Memory B cell (primary cell): ENCODE data around the gene RNF133.

Source experiments
- ATAC-seq: fragments of 150-1000 bp; cut with Tn5 transposase; 2 replicates; pipeline ENCODE4 v1.10.0; 2021; ENCODE audit warnings: low read depth, mild to moderate bottlenecking, moderate library complexity
- DNase-seq, 2 donors: peaks; one replicate each; pipeline ENCODE4 v3.0.0; 2022; ENCODE audit warnings: low spot score in 2 of 2
- H3K27ac Mint-ChIP-seq: one replicate; pipeline ENCODE4 v1.8.0; 2022; ENCODE audit warnings: mild to moderate bottlenecking, moderate library complexity, mixed read lengths
- H3K27me3 Mint-ChIP-seq: one replicate; pipeline ENCODE4 v1.8.0; 2022; ENCODE audit warnings: mixed read lengths
- H3K36me3 Mint-ChIP-seq: one replicate; pipeline ENCODE4 v1.8.0; 2022; ENCODE audit warnings: mild to moderate bottlenecking, mixed read lengths
- H3K4me1 Mint-ChIP-seq: one replicate; pipeline ENCODE4 v1.8.0; 2022; ENCODE audit warnings: mixed read lengths
- H3K4me3 Mint-ChIP-seq: one replicate; pipeline ENCODE4 v1.8.0; 2022; ENCODE audit warnings: mild to moderate bottlenecking, moderate library complexity, mixed read lengths
- H3K9me3 Mint-ChIP-seq: one replicate; pipeline ENCODE4 v1.8.0; 2022; ENCODE audit warnings: mixed read lengths

RNF133 gene

GRCh38 chr7:122699017-122699416 lies at the start of gene RNF133:
RNF133 (minus strand) TSS chr7:122699117; CDS start chr7:122698918, 199 bp downstream.
- Mint-ChIP-seq H3K27me3 (peaks cover under 1% of the 10 kb centered on the region), H3K4me3 (no peak within 1 kb of the TSS), H3K27ac (no peak within 1 kb of the TSS), H3K36me3 (no peaks in the 10 kb centered on the region), H3K9me3 (peaks cover 12% of the 10 kb centered on the region), H3K4me1 (no peaks in the 10 kb centered on the region)
- ATAC-seq = no peak
- no peak for DNase-seq

- ATAC-seq (no peak), DNase-seq (no peak)
- Mint-ChIP-seq H3K27ac (no peak overlapping the region), H3K4me1 (no peaks in the 10 kb centered on the region), H3K4me3 (no peak overlapping the region), H3K36me3 (no peaks in the 10 kb centered on the region), H3K27me3 (no peaks in the 10 kb centered on the region), H3K9me3 (no peaks in the 10 kb centered on the region)
These were observed 49.3 kb upstream of the RNF133 start for GRCh38 chr7:122748195-122748594.

- no peak for DNase-seq
- Mint-ChIP-seq H3K9me3 (no peaks in the 10 kb centered on the region), H3K4me1 (no peaks in the 10 kb centered on the region), H3K4me3 (no peak overlapping the region), H3K27ac (no peak overlapping the region), H3K36me3 (no peaks in the 10 kb centered on the region), H3K27me3 (no peaks in the 10 kb centered on the region)
- ATAC-seq = no peak
These were observed 48.0 kb upstream of the RNF133 start for GRCh38 chr7:122746948-122747347.

GRCh38 chr7:122743211-122743610 lies 44.3 kb upstream of the RNF133 start:
- Mint-ChIP-seq H3K4me1 (no peaks in the 10 kb centered on the region), H3K36me3 (no peaks in the 10 kb centered on the region), H3K4me3 (no peak overlapping the region), H3K27ac (no peak overlapping the region), H3K27me3 (no peaks in the 10 kb centered on the region), H3K9me3 (no peaks in the 10 kb centered on the region)
- ATAC-seq = no peak
- no peak for DNase-seq

- ATAC-seq (no peak), DNase-seq (no peak)
- H3K9me3 Mint-ChIP-seq = no peaks in the 10 kb centered on the region
- no peaks in the 10 kb centered on the region for H3K4me1 Mint-ChIP-seq
- no peaks in the 10 kb centered on the region for H3K27me3 Mint-ChIP-seq
- no peak overlapping the region for H3K4me3 Mint-ChIP-seq
- no peaks in the 10 kb centered on the region for H3K36me3 Mint-ChIP-seq
- H3K27ac Mint-ChIP-seq = no peak overlapping the region
These were observed 40.0 kb upstream of the RNF133 start for GRCh38 chr7:122738947-122739346.

GRCh38 chr7:122736183-122736582 lies 37.3 kb upstream of the RNF133 start:
- DNase-seq (no peak), ATAC-seq (no peak)
- Mint-ChIP-seq H3K27ac (no peak overlapping the region), H3K27me3 (no peaks in the 10 kb centered on the region), H3K36me3 (no peaks in the 10 kb centered on the region), H3K9me3 (no peaks in the 10 kb centered on the region), H3K4me1 (no peaks in the 10 kb centered on the region), H3K4me3 (no peak overlapping the region)

- H3K27ac Mint-ChIP-seq = no peak overlapping the region
- H3K36me3 Mint-ChIP-seq = no peaks in the 10 kb centered on the region
- H3K4me3 Mint-ChIP-seq = no peak overlapping the region
- H3K4me1 Mint-ChIP-seq = no peaks in the 10 kb centered on the region
- peaks cover 2% of the 10 kb centered on the region for H3K9me3 Mint-ChIP-seq
- H3K27me3 Mint-ChIP-seq = no peaks in the 10 kb centered on the region
- DNase-seq = no peak
- ATAC-seq = no peak
These were observed 28.8 kb upstream of the RNF133 start for GRCh38 chr7:122727759-122728158.

- H3K27me3 Mint-ChIP-seq = no peaks in the 10 kb centered on the region
- H3K36me3 Mint-ChIP-seq = no peaks in the 10 kb centered on the region
- no peak for ATAC-seq
- no peak overlapping the region for H3K27ac Mint-ChIP-seq
- DNase-seq = no peak
- H3K4me3 Mint-ChIP-seq = no peak overlapping the region
- H3K9me3 Mint-ChIP-seq = peaks cover 2% of the 10 kb centered on the region
- H3K4me1 Mint-ChIP-seq = no peaks in the 10 kb centered on the region
These were observed 28.4 kb upstream of the RNF133 start for GRCh38 chr7:122727354-122727753.

GRCh38 chr7:122726881-122727280 lies 28.0 kb upstream of the RNF133 start:
- Mint-ChIP-seq H3K4me1 (no peaks in the 10 kb centered on the region), H3K36me3 (no peaks in the 10 kb centered on the region), H3K27me3 (no peaks in the 10 kb centered on the region), H3K27ac (no peak overlapping the region), H3K4me3 (no peak overlapping the region), H3K9me3 (peaks cover 2% of the 10 kb centered on the region)
- ATAC-seq (no peak), DNase-seq (no peak)

GRCh38 chr7:122724366-122724765 lies 25.4 kb upstream of the RNF133 start:
- H3K27ac Mint-ChIP-seq = no peak overlapping the region
- DNase-seq = no peak
- H3K4me1 Mint-ChIP-seq = no peaks in the 10 kb centered on the region
- H3K27me3 Mint-ChIP-seq = no peaks in the 10 kb centered on the region
- H3K36me3 Mint-ChIP-seq = no peaks in the 10 kb centered on the region
- peaks cover 2% of the 10 kb centered on the region for H3K9me3 Mint-ChIP-seq
- H3K4me3 Mint-ChIP-seq = no peak overlapping the region
- ATAC-seq = no peak

- Mint-ChIP-seq H3K4me1 (no peaks in the 10 kb centered on the region), H3K9me3 (no peaks in the 10 kb centered on the region), H3K27me3 (no peaks in the 10 kb centered on the region), H3K36me3 (no peaks in the 10 kb centered on the region), H3K4me3 (no peak overlapping the region), H3K27ac (no peak overlapping the region)
- no peak for DNase-seq
- ATAC-seq = no peak
These were observed 20.2 kb upstream of the RNF133 start for GRCh38 chr7:122719010-122719578.

- no peak for ATAC-seq
- no peaks in the 10 kb centered on the region for H3K9me3 Mint-ChIP-seq
- H3K4me3 Mint-ChIP-seq = no peak overlapping the region
- H3K27me3 Mint-ChIP-seq = no peaks in the 10 kb centered on the region
- no peak overlapping the region for H3K27ac Mint-ChIP-seq
- no peaks in the 10 kb centered on the region for H3K4me1 Mint-ChIP-seq
- no peak for DNase-seq
- H3K36me3 Mint-ChIP-seq = no peaks in the 10 kb centered on the region
These were observed 18.6 kb upstream of the RNF133 start for GRCh38 chr7:122717356-122718089.

- no peaks in the 10 kb centered on the region for H3K4me1 Mint-ChIP-seq
- H3K9me3 Mint-ChIP-seq = peaks cover 1% of the 10 kb centered on the region
- no peaks in the 10 kb centered on the region for H3K36me3 Mint-ChIP-seq
- H3K4me3 Mint-ChIP-seq = no peak overlapping the region
- H3K27ac Mint-ChIP-seq = no peak overlapping the region
- ATAC-seq (no peak), DNase-seq (no peak)
- no peaks in the 10 kb centered on the region for H3K27me3 Mint-ChIP-seq
These were observed 16.3 kb upstream of the RNF133 start for GRCh38 chr7:122715183-122715582.

GRCh38 chr7:122710916-122711315 lies 12.0 kb upstream of the RNF133 start:
- DNase-seq (no peak), ATAC-seq (no peak)
- H3K36me3 Mint-ChIP-seq = no peaks in the 10 kb centered on the region
- H3K4me1 Mint-ChIP-seq = no peaks in the 10 kb centered on the region
- no peak overlapping the region for H3K4me3 Mint-ChIP-seq
- no peak overlapping the region for H3K27ac Mint-ChIP-seq
- H3K9me3 Mint-ChIP-seq = peaks cover 1% of the 10 kb centered on the region
- H3K27me3 Mint-ChIP-seq = no peaks in the 10 kb centered on the region
